Neural cell (in vitro differentiated cells): ENCODE measurements around the gene FNDC8. TPM values are rescaled to one million over a fixed set of nuclear protein-coding genes. Genes with fewer than 3 reads are reported as not detected.

ENCODE experiments used
- H2AFZ ChIP-seq: fragments of 200-600, 300-800 bp; sonication (generic), shearing (Covaris generic); 2 replicates; pipeline ENCODE4 v1.6.0; 2014; ENCODE audit warnings: low read depth, mild to moderate bottlenecking, antibody characterized with exemption, low read length, moderate library complexity
- H3F3A ChIP-seq: fragments of 200-600 bp; shearing (Covaris generic); 2 replicates; pipeline ENCODE4 v1.6.1; 2016; ENCODE audit warnings: mild to moderate bottlenecking, moderate library complexity, mixed read lengths, antibody characterized with exemption, low read length; ENCODE audit not compliant: insufficient read depth, poor library complexity, severe bottlenecking
- H3K27ac ChIP-seq: fragments of 200-600, 300-800 bp; sonication (generic), shearing (Covaris generic); 2 replicates; pipeline ENCODE4 v1.5.1; 2014; ENCODE audit warnings: mild to moderate bottlenecking, low read length, moderate library complexity
- H3K27me3 ChIP-seq: fragments of 300-800, 200-600 bp; sonication (generic), shearing (Covaris generic); 2 replicates; pipeline ENCODE4 v1.6.0; 2014; ENCODE audit warnings: mild to moderate bottlenecking, low read depth, low read length, moderate library complexity; ENCODE audit not compliant: insufficient read depth
- H3K36me3 ChIP-seq: fragments of 300-800, 200-600 bp; sonication (generic), shearing (Covaris generic); 2 replicates; pipeline ENCODE4 v1.5.1; 2014; ENCODE audit warnings: mild to moderate bottlenecking, antibody characterized with exemption, low read length, moderate library complexity; ENCODE audit not compliant: insufficient read depth
- H3K4me2 ChIP-seq: fragments of 300-800, 200-600 bp; sonication (generic), shearing (Covaris generic); 2 replicates; pipeline ENCODE4 v1.6.0; 2014; ENCODE audit warnings: mild to moderate bottlenecking, low read length
- H3K4me3 ChIP-seq: fragments of 300-800, 200-600 bp; sonication (generic), shearing (Covaris generic); 2 replicates; pipeline ENCODE4 v1.5.1; 2014; ENCODE audit warnings: mild to moderate bottlenecking, low read length, moderate library complexity
- H3K79me2 ChIP-seq: fragments of 200-600 bp; shearing (Covaris generic); replicated peaks from 2 replicates; pipeline ENCODE4 v1.6.0; 2014; ENCODE audit warnings: mild to moderate bottlenecking, low read length, moderate library complexity; ENCODE audit not compliant: insufficient read depth
- H3K9ac ChIP-seq: fragments of 300-800, 200-600 bp; sonication (generic), shearing (Covaris generic); 2 replicates; pipeline ENCODE4 v1.6.1; 2016; ENCODE audit warnings: mild to moderate bottlenecking, low read length, mixed read lengths
- H3K9me2 ChIP-seq: fragments of 200-600 bp; shearing (Covaris generic); 2 replicates; pipeline ENCODE4 v1.6.1; 2016; ENCODE audit warnings: mild to moderate bottlenecking, low read length, mixed read lengths; ENCODE audit not compliant: insufficient read depth
- H3K9me3 ChIP-seq: fragments of 200-600, 300-800 bp; sonication (generic), shearing (Covaris generic); 2 replicates; pipeline ENCODE4 v1.6.1; 2016; ENCODE audit warnings: mild to moderate bottlenecking, mixed run types, low read length, moderate library complexity, mixed read lengths
- H4K20me1 ChIP-seq: fragments of 200-600 bp; shearing (Covaris generic); 2 replicates; pipeline ENCODE4 v1.6.1; 2016; ENCODE audit warnings: mild to moderate bottlenecking, mixed run types; ENCODE audit not compliant: insufficient read depth
- CTCF ChIP-seq: fragments of 450-650 bp; IDR thresholded peaks from 2 replicates; pipeline ENCODE4 v1.5.1; 2014; ENCODE audit warnings: antibody characterized with exemption, mild to moderate bottlenecking, moderate library complexity; ENCODE audit not compliant: poor library complexity, severe bottlenecking
- EP300 ChIP-seq: fragments of 450-650 bp; conservative IDR thresholded peaks from 2 replicates; pipeline ENCODE4 v1.6.1; 2014; ENCODE audit warnings: antibody characterized with exemption, mild to moderate bottlenecking, moderate library complexity; ENCODE audit not compliant: poor library complexity, severe bottlenecking
- EZH2 ChIP-seq: fragments of 200-600, 300-800 bp; shearing (Covaris generic), sonication (generic); IDR thresholded peaks from 2 replicates; pipeline ENCODE4 v1.6.1; 2014; ENCODE audit warnings: antibody characterized with exemption, low read length, borderline replicate concordance, mild to moderate bottlenecking; ENCODE audit not compliant: insufficient read depth, poor library complexity, severe bottlenecking
- MXI1 ChIP-seq: fragments of 450-650 bp; conservative IDR thresholded peaks from 2 replicates; pipeline ENCODE4 v1.6.1; 2014; ENCODE audit warnings: antibody characterized with exemption, mild to moderate bottlenecking; ENCODE audit not compliant: poor library complexity, severe bottlenecking
- POLR2AphosphoS5 ChIP-seq: IDR thresholded peaks from 2 replicates; pipeline ENCODE4 v1.6.1; 2012
- RAD21 ChIP-seq: fragments of 450-650 bp; conservative IDR thresholded peaks from 2 replicates; pipeline ENCODE4 v1.6.1; 2014; ENCODE audit warnings: antibody characterized with exemption, mild to moderate bottlenecking, moderate library complexity
- REST ChIP-seq: IDR thresholded peaks from 2 replicates; pipeline ENCODE4 v1.6.1; 2012; ENCODE audit warnings: borderline replicate concordance
- SMC3 ChIP-seq: fragments of 450-650 bp; conservative IDR thresholded peaks from 2 replicates; pipeline ENCODE4 v1.6.1; 2014; ENCODE audit warnings: antibody characterized with exemption, mild to moderate bottlenecking, moderate library complexity; ENCODE audit not compliant: poor library complexity
- TAF1 ChIP-seq: IDR thresholded peaks from 2 replicates; pipeline ENCODE4 v1.6.1; 2012; ENCODE audit warnings: low read depth
- polyA plus RNA-seq: library from polyadenylated mRNA; depleted of rRNA; stranded (reverse); fragments of >200 nt; gene quantifications from 2 replicates; pipeline ENCODE4 v1.2.3, GENCODE V29; 2014

FNDC8 gene
- polyA plus RNA-seq, 1 donor from 2014 or later: not detected

- H3K4me2 ChIP-seq: no peak overlapping the region
- no peak overlapping the region for H3K4me3 ChIP-seq
- H3K9me3 ChIP-seq: no peaks in the 10 kb centered on the region
- TF ChIP-seq CTCF: no peak
- no peak for TF ChIP-seq SMC3
- no peaks in the 10 kb centered on the region for H3K27me3 ChIP-seq
- peaks cover 4% of the 10 kb centered on the region for H3K79me2 ChIP-seq
- no peaks in the 10 kb centered on the region for H3F3A ChIP-seq
- no peak overlapping the region for H2AFZ ChIP-seq
- H4K20me1 ChIP-seq: no peaks in the 10 kb centered on the region
- no peak overlapping the region for H3K9ac ChIP-seq
- no peaks in the 10 kb centered on the region for H3K36me3 ChIP-seq
- no peak overlapping the region for H3K27ac ChIP-seq
- no peaks in the 10 kb centered on the region for H3K9me2 ChIP-seq
Measured at GRCh38 chr17:35080536-35080935, 40.9 kb upstream of the FNDC8 start.

- H3K4me3 ChIP-seq: no peak overlapping the region
- H3K27me3 ChIP-seq: no peaks in the 10 kb centered on the region
- no peaks in the 10 kb centered on the region for H3F3A ChIP-seq
- no peaks in the 10 kb centered on the region for H3K36me3 ChIP-seq
- no peak for TF ChIP-seq MXI1
- TF ChIP-seq EZH2: no peak
- TF ChIP-seq SMC3: no peak
- no peak for TF ChIP-seq POLR2AphosphoS5
- TF ChIP-seq RAD21: no peak
- no peak for TF ChIP-seq REST
- no peak for TF ChIP-seq EP300
- TF ChIP-seq TAF1: no peak
- no peak for TF ChIP-seq CTCF
- no peak overlapping the region for H3K4me2 ChIP-seq
- H3K9ac ChIP-seq: no peak overlapping the region
- no peak overlapping the region for H2AFZ ChIP-seq
- H3K9me2 ChIP-seq: no peaks in the 10 kb centered on the region
- no peak overlapping the region for H3K27ac ChIP-seq
- H3K79me2 ChIP-seq: peaks cover 8% of the 10 kb centered on the region
- no peaks in the 10 kb centered on the region for H3K9me3 ChIP-seq
- no peaks in the 10 kb centered on the region for H4K20me1 ChIP-seq
Measured at GRCh38 chr17:35081638-35082037, 39.8 kb upstream of the FNDC8 start.
